GM13977 (cell line): ENCODE results near the gene UBAC2.

Experiments used
- DNase-seq: peaks from one replicate; pipeline ENCODE4 v3.0.0; 2012; ENCODE audit warnings: low spot score
- in situ Hi-C: fragments of 300-500 bp; cut with MboI; formaldehyde crosslinking; loops from one replicate; pipeline ENCODE4 v1.12.0; 2022; ENCODE audit warnings: low sequenced_read_pairs, low pct_unique_long_range_greater_than_20kb, mixed read lengths, inconsistent platforms; ENCODE audit not compliant: unreplicated experiment
- TF ChIP-seq, protein P1 (sequence below): IDR thresholded peaks from 2 replicates; pipeline ENCODE4 v1.5.1; 2012; ENCODE audit warnings: mild to moderate bottlenecking, control low read depth; ENCODE audit not compliant: insufficient read depth; ENCODE audit errors: extremely low read depth, missing control alignments

Gene UBAC2

GRCh38 chr13:99192480-99192879 lies 8.2 kb upstream of the UBAC2 start:
- no peak for DNase-seq
- in situ Hi-C loops, result no loop called here
- TF ChIP-seq, protein P1, sequence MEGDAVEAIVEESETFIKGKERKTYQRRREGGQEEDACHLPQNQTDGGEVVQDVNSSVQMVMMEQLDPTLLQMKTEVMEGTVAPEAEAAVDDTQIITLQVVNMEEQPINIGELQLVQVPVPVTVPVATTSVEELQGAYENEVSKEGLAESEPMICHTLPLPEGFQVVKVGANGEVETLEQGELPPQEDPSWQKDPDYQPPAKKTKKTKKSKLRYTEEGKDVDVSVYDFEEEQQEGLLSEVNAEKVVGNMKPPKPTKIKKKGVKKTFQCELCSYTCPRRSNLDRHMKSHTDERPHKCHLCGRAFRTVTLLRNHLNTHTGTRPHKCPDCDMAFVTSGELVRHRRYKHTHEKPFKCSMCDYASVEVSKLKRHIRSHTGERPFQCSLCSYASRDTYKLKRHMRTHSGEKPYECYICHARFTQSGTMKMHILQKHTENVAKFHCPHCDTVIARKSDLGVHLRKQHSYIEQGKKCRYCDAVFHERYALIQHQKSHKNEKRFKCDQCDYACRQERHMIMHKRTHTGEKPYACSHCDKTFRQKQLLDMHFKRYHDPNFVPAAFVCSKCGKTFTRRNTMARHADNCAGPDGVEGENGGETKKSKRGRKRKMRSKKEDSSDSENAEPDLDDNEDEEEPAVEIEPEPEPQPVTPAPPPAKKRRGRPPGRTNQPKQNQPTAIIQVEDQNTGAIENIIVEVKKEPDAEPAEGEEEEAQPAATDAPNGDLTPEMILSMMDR, result no peak

DNA sequence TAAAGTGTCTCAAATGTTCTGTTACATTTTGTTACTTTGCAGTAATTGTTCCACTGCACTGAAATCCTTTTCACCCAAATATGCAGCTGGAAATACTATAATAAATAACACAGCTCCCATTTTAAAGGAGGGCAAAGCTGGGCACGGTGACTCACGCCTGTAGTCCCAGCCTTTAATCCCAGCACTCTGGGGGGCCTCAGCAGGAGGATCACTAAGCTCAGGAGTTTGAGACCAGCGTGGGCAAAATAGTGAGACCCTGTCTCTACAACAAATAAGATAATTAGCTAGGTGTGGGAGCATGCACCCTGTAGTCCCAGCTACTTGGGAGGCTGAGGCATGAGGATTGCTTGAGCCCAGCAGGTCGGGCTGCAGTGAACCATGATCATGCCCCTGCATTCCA lies 7.5 kb upstream of the UBAC2 start:
- TF ChIP-seq, protein P1, result no peak
- in situ Hi-C loops, result no loop called here

GRCh38 chr13:99196466-99197116 lies 4.1 kb upstream of the UBAC2 start:
- DNase-seq, result no peak
- in situ Hi-C loops, result no loop called here
- TF ChIP-seq, protein P1, result peak; percentile 33

More for the DNA sequence above, 7.5 kb upstream of the UBAC2 start:
- DNase-seq, result no peak

GRCh38 chr13:99197117-99197651 lies 3.5 kb upstream of the UBAC2 start:
- DNase-seq, result no peak
- in situ Hi-C loops, result no loop called here

DNA sequence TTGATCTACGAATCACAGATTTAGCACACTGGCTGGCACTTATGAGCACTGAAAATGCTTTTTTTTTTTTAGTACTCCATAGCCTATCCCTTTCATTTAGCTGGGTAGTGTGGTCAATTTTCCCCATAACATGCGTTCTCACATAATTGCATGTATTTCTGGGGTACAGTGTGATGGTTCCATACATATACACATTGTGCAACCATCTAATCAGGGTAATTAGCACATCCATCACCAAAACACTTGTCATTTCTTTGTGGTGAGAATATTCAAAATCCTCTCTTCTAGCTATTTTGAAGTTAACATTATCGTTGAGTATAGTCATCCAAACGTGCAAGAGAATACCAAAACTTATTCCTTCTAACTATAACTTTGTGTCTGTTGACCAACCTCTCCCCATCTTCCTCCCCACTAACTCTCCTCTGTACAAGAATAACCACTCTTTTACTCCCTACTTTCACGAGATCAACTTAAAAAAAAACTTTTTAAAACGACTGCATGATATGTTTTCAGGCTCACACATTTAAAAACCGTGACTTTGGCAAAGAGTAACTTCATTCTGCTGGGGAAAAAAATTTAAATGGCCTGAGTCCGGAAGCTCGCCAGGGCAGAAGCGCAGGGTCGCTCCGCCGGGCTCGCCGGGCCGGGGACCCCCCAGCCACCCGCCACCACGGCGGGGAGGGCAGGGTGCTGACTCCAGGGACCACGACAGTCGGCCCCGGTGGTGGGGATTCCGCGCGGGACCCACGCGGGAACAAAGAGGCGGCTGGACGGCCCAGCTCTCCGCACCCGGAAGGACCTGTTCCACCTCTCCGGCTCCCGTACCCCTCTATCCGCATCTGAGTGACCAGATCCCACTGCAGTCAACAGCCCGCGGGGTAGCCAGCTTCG lies 868 bp upstream of the UBAC2 start:
- DNase-seq, result no peak
- TF ChIP-seq, protein P1, result no peak
- in situ Hi-C loops, result no loop called here

More at GRCh38 chr13:99197117-99197651, 3.5 kb upstream of the UBAC2 start:
- TF ChIP-seq, protein P1, result no peak
